UCSD-AML1 (cell line): ENCODE data around the gene KCNIP3.
A peak's percentile ranks its signal among the peaks of the same experiment; 100 is the strongest.

ENCODE experiments used
- DNase-seq: peaks from one replicate; lab custom pipeline; 2025; ENCODE audit not compliant: unreplicated experiment; lab: John Stamatoyannopoulos, UW

KCNIP3 gene

DNA sequence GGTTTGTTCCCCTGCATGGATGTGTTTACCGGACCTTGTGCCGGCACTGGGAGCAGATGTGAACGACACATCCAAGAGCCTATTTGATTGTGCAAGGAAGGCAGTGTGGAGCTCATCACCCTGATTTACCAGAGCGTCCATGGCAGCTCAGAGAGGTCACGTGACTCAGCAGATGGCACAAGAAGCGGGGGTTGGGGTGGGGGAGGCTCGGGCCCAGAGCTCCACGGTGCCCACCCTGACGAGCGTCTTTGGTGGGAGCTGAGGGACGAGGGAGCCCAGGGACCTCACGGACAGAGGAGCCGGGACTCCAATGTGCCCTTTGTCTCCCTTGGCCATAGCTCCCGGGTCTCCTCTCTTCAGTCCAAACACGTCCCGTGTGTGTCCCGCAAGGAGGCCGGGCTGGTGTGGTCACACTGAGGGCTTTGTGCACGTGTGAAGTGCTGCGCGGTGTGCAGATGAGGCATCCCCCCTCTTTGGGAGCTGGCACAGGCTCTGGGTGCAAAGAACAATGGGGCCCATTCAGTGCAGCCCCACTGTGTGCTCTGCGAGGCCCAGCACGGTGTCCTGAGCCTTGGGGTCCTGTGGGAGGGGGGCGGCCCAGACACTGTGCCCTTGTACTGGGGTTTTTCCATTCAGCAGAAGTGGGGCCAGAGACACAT, 15.5 kb downstream of the KCNIP3 start:
- no peak for DNase-seq

DNA sequence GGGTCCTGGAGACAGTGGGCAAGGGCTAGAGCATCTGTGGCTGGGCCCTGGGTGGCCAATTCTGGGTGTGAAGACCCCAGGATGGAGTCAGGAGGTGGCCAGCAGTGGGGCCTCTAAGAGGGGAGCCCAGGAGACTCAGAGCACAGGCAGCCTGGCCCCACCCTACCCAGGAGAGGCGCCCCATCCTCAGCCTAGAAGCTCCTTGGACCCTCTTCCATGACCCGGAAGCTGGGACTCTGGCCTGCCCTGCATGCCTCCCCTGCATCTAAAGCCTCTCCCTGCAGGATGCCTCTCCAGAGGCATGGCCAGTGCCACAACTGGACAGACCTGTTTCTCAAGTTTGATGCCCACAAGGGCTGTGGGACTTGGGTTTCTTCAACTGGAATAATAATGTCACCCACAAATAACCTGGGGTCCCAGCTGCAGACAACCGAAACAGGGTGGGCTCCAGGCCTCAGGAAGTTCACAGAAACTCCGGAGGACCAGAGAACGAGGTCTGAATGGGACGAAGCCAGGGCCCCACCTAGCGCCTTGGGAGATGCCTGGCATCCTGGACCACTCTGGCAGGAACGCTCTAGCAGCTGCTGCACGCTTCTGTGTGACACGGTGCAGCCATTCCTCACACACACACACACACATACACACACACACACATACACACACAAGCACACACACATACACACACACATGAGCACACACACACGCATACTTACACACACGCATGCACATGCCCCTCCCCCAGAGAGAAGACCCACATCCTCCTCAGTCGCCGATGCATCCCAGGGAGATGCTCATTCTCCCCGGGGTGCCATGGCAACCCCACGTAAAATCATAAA, 16.4 kb downstream of the KCNIP3 start:
- no peak for DNase-seq

DNA sequence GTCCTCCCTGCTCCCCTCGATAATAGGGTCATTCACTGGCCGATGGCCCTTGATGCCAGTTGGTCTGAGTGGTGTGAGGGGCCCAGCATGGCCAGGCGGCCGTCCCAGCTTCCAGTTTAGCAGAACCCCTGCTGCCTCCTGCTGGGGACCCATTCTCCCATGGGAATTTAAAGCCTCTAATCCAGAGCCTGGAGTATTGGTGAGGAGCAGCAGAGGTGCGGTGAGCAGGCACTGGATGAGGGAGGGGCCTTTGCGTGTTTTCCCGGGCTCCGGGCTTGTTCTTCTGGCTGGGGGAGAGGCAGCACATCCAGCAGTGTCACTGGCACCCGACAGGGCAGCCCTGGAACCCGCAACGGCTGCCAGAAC, 17.4 kb downstream of the KCNIP3 start:
- no peak for DNase-seq

DNA sequence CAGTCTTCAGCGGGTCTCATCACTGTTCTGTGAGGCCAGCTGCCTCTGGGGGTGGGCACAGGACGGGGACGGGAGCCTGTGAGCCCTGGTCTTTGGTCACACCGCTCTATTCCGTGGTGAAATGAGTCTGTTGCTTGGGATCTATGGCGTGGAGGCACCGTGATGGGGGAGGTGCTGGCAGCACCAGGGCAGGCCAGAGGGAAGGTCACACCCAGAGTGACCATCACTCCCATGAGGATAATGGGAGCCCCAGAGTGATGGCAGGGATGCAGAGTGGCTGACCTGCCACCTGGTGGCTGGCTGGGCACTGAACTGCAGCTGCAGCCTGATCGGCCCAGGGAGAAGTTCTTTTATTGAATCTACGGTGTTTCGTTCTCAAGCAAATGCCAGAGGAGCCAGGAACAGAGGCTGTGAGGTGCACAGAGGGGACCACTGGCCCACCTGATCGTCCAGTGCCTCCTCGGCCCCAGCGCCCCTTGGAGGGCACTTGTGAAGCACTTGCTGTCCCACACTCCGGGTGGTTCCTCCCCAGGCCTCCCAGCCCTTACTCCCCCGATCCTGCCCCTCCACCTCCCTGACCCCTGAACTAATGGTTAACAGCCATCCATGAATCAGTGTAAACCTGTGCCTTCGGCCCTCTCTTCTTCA, 17.9 kb downstream of the KCNIP3 start:
- peak; percentile 13 for DNase-seq

DNA sequence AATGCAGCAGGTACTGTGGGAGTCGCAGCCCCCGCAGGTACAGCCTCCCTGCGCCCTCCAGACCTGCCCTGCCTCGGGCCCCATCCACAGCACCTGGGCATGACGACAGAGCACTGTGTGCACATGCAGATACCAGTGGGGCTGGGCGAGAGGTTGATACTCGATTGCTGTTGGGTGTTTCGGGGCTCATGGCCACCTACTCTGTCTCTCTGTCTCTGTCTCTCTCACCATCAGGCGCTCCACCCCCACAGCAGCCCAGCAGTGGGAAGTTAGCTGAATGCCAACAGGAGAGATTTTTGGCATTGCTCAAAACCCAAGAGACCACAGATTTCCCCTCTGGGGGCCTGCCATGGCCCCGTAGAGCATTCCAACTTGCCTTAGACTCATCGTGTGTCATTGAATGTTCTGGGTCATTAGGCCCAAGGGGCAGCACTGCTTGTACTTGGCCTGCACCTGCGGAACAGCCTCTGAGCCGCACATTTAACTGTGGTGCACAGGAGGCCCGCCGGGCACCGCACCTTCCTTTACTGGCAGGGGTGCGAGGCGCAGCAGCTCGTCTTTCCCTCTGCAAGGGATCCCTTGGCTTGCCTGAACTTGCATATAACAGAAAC, 18.8 kb downstream of the KCNIP3 start:
- DNase-seq, result no peak

DNA sequence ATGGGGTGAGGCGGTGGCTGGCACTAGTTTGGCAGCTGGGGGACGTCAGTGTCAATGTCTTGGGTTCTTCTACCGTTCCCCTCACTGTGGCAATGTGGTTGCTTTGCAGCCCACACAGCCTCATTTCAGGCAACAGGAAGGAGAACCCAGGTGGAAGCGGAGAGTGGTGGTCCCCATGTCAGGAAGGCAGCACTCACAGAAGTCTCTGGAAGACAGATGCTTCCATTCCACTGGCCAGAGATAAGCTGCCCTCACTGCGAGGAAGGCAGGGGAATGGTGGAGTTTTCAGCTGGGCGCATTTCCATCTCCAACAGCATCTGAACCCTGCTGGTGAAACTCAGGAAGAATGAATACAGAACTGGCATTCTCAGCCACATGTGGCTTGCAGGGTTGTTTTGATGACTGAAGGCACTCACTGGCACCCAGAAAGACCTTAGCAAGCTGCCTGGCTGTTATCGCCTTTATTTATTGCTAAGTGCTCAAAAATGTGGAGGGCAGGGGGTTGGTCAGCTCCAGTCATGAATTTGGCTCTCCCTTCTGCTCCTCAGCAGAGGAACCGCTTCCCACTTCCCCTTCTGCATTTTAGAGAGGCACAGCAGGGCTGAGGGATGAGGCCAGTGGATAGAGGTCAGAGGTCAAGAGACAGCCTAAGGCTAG, 19.4 kb downstream of the KCNIP3 start:
- no peak for DNase-seq

DNA sequence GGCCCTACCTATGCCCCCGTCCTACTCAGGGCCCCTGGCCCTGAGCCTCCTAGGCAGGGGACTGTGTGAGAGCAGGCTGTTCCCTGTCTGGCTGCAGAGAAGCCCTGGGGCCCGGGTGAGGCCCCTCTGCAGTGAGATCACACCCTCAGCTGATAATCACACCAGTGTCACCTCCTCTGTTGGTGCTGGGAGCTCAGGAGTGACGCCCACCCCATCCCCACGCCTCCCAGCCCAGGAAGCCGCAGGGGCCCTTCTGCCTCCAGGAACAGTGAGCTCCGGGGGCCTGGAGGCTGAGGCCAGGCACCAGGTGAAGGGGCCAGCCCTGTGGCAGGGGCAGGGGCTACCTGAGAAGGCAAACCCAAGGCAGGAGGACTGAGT, 20.0 kb downstream of the KCNIP3 start:
- no peak for DNase-seq

DNA sequence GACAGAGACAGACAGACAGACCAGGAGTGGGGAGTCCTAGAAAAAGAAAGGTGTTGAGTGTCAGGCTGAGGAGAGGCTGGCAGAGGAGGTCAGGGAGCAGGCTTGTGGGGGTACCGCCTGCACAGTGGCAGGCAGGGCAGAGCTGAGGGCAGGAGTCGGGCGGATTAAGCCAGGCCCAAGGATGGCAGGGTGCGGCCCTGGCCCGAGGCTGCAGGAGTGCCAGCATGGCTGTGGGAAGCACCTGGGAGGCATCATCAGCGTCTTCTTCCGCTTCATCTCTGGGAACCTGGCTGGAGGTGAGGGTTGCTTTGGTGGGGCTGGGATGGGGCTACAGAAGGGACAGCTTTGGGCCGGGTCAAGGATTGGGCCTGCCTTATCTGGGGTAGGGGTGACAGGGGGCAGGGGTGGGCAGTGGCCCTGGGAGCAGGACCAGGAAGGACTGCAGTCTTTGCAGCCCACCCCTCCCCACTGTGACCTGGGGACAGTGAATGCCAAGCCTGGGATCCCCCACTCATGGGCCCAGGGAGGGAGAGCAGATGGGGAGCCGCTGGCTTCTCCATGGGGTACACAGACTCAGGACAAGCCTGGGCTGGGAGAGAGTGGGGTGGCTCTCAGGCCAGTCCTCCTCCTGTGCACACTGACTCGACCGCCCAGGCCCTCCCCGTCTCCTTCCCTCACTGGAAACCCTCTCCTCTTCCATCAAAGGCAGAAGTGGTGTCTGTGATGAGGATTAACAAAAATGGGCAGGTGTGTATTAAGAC, 20.7 kb downstream of the KCNIP3 start:
- no peak for DNase-seq

DNA sequence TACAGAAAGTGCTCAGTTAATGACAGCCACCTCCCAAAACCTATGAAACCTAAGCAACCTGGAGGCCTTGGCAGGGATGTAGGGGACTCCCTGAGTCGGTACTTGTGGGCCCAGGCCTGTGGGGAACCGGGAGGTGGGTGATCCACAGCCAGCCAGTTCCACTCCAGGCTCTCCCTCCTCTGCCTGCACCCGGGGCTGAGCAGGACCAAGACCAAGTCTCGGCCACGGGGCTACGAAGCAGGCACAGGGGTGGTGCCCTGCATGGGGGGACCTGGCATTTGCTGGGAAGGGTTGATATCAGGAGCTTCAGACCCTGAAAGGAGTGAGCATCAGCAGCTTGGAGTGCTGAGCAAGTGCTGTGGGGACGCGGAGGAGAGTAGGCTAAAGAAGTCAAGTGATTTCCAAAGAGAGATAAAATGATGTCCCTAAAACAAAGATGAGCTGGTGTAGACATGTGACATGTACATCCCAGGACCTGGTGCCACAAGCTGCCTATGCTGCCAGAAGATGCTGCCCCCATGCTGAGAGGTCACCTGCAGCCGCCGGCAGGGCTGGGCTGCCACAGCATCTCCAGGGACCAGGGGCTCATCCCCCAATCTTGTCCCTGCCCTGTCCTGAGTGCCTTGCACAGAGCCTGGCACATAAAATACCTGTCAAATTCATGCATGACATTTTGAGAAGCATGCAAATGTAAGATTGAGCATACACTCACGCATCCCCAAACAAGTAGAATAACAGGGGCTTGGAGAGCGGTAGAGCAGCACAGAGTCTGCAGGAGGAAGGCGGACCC, 21.5 kb downstream of the KCNIP3 start:
- no peak for DNase-seq

DNA sequence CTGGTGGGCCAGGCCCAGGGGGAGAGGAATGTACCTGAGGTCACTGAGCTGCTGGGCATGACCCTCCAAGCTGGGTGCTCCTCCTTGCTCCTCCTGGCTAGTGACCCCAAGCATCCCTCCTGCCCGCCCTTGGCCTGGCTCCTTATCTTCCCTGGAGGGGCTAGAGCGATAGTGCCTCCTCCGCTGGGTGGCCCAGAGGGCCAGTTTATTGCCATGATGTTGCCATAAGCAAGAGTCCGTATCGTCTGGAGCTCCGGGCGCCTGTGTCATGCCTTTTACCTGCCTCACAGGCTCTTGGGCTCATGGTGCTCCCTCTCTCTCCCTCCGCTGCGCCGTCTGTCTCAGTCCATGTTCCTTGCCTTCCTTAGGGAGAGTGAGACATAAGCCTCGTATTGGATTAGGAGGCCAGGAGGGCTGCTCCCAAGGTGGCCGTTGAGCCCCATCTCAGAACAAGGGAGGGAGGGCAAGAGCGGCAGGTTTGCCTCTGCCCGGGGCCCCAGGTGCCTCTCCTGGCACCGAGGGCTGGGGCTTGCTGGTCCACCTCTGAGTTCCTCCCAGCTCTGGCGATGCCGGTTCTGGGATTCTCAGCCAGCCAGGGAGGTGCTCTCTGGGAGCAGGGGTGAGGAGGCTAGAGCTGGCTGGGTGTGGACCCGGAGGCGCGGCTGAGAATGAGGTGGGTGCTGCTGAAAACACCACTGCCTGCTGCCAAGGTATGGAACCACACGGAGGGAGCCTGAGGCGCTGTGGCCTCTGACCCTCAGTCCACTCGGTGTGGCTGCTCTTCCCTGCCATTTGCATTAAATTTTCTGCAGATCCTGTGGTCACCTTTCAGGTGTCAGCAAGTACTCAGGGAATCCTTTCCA, 22.6 kb downstream of the KCNIP3 start:
- no peak for DNase-seq

DNA sequence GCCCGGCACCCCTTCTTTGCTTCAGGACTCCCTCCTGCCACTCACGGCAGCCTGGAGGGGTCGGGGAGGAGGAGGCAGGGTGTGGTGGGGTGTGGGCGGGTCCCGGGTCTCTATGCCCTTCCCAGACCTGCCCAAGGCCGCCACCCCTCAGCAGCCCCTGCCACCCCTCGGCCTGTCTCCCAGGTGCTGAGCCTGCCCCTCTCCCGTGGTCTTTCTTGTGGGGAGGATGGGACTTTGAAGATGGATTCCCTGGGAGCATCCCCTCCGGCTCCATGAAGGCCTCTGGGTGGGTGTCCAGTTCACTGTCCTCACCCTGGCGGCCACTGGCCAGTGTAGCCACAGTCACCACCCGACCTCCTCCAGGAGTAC, 23.2 kb downstream of the KCNIP3 start:
- DNase-seq, result no peak

DNA sequence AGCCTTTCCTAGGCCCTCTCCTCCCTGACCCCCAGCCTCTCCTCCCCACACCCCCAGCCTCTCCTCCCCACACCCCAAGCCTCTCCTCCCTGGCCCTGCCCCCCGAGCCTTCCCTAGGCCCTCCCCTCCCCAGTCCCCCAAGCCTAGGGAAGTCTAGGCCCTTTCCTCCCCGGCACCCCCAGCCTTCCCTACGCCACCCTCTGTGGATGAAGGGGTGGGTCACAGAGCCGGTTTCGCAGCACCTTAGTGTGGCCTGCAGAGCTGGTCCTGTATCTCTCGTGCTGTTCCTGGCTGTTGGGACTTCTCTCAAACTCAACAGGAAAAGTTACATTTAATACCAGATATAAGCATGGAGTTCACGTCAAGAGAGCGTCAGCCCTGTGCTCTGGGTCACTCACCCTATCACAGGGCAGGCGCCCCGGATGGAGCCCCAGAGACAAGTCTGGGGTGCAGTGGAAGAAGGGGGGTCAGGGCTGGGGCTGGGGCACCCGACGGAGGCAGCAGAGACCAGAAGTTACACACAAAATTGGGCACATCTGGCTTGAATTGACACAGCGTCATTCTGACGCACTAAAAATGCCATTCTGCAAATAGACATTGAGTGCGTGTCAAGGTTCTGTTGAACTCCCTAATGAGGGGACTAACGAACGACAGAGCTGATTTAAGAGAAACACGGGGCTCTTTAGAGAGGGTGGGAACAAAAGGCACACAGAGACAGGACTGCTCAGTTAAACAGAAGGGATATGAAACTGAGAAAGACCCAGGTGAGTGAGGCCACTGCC, 24.0 kb downstream of the KCNIP3 start:
- no peak for DNase-seq

DNA sequence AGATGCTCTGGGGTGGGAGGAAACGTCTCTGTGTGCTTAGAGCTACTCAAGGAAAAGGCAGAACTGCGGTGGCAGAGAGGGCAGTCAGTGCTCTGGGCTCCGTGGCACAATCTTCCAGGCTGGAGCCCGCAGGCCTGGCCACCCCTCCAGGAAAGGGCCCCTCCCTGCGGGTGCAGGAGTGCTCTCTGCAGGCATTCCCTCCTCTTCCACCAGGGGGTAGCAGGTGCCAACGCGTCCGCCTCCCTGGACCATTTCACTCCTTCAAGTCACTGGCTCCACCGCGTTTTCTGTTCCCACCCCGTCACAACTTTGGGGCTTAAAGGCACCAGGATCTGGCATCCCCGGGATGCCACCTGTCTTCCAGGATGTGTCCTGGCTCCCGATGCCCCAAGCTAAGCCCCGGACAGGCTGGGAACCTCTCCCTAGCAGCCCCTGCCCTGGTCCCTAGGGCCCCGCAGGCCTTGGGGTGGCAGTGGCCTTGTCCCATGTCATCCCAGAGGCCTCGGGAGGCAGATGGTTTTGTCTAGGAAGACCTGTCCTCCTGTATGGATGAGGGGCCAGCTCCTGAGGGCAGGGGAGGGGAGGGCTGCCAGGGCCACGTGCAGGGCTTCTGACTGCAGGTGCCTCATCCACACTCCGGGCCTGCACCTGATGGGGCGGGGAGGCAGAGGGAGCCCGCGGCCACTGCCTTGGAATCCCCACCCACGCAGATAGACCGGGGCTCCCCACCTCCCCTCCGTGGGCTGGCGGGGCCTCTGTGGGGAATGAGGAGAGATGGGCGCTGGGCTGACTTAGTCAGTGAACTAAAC, 26.4 kb downstream of the KCNIP3 start:
- DNase-seq, result no peak

DNA sequence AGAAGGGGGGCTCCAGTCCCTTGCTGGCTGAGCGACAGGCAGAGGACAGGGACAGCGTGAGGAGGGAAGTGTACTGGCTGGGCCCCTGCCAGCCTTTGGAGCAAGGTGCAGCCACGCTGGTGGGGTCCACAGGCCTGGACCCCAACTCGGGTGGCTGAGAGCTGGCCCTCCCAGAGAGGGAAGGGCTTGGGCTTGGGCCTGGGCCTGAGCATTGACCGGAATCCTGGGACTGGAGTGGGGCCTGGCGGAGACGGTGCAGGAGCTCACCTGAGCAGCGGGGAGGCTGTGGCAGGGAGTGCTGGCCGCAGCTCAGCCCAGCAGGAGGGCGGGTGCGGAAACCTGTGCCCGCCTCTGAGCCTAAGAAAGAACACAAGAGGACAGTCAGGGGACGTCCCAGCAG, 27.9 kb downstream of the KCNIP3 start:
- no peak for DNase-seq

DNA sequence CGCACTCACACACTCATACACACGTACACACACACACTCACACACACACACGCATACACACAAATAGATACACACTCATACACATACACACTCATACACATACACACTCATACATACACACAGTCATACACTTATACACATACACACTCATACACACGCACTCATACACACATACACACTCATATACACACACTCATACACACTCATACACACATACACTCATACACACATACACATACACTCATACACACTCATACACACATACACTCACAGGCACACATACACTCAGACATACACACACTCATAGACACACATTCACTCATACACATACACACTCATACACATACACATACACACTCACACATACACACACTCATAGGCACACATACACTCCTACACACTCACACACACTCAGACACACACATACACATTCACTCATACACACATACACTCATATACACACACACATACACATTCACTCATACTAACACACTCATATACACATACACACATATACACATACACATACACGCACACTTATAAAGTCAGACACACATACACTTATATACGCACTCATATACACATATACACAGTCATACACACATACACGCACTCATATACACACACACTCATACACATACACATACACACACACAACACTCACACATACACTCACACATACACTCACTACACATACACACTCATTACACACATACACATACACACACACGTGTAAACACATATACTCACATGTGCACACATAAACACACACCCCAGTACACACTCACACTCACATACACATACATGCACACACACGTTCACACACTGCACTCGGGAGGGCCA, 28.7 kb downstream of the KCNIP3 start:
- DNase-seq, result no peak

DNA sequence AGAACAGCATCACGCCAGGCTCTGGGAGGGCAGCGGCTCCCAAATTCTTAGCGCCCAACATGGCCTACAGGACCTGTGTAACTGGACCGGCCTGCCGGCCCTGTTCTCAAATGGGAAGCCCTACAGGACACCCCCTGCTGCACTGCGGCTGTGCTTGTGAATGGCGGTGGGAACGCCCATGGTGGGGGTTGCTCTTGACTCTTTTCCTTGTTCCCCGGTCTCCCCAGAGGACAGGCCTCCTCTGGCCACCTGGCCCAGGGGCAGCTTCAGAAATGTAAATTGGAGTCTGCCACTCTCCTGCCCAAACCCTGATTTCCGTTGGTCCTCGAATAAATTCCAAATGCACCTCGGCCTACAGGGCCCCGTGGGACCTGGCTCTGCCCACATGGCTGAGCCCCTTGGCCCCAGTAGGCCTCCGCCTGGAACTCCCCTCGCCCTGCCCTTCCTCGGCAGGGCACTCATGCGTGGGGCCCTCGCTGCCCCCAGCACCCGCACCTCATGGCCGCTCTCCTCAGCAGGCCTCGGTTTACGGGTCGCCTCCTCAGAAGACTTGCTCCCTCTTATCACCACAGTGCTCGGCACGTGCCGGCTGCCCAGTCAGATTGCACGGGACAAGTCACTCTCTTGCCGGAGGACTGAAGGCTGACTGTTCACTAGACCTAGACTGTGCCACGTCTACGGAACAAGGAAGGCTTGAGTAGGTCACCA, 29.4 kb downstream of the KCNIP3 start:
- no peak for DNase-seq
